ENCODE measurements around the gene TXK.

- TF ChIP-seq CTCF (IDR thresholded peaks at IDR 0.05): no peak
- TF ChIP-seq POLR2A (IDR thresholded peaks at IDR 0.05): no peak
These were observed 11.3 kb downstream of the TXK start for GRCh38 chr4:48122756-48123155.
